Right lobe of liver (tissue), 6 donors: ENCODE data around the gene PYURF. TPM values are rescaled to one million over a fixed set of nuclear protein-coding genes. Genes with fewer than 3 reads are reported as not detected.
A peak's percentile ranks its signal among the peaks of the same experiment; 100 is the strongest.

Source experiments
- ATAC-seq, 4 donors: fragments of 200-7000 bp; cut with Tn5 transposase; one replicate each; pipeline ENCODE4 v1.9.1; 2020; ENCODE audit warnings: mild to moderate bottlenecking in 4 of 4, moderate library complexity in 4 of 4
- DNase-seq, 3 donors: peaks; one replicate each; pipeline ENCODE4 v3.0.0-alpha.2; 2020
- H3K27ac ChIP-seq, 3 donors: fragments of 200-600 bp; one replicate each; pipeline ENCODE4 v1.8.0; 2022
- H3K27me3 ChIP-seq, 2 donors: fragments of 200-600 bp; one replicate each; pipeline ENCODE4 v1.8.0; 2022
- H3K36me3 ChIP-seq, 4 donors: fragments of 200-600 bp; sonication (generic) in 1 of 4; one replicate each; pipeline versions ENCODE4 v1.5.1 to v1.8.0; 2017 to 2022; ENCODE audit warnings: control low read depth in 1 of 4
- H3K4me1 ChIP-seq, 4 donors: fragments of 200-600 bp; sonication (generic) in 1 of 4; one replicate each; pipeline versions ENCODE4 v1.5.1 to v1.8.0; 2017 to 2022; ENCODE audit warnings: control low read depth in 1 of 4
- H3K4me3 ChIP-seq, 3 donors: fragments of 200-600 bp; one replicate each; pipeline ENCODE4 v1.8.0; 2022
- H3K9me3 ChIP-seq, 4 donors: fragments of 200-600 bp; sonication (generic) in 1 of 4; one replicate each; pipeline versions ENCODE4 v1.5.1 to v1.8.0; 2017 to 2022; ENCODE audit warnings: control low read depth in 1 of 4
- CTCF ChIP-seq, 4 donors: fragments of 200-600 bp in 3 of 4; fragments of 450-650 bp in 1 of 4; IDR thresholded peaks; one replicate each; pipeline versions ENCODE4 v1.5.1 to v1.8.0; 2016 to 2022; ENCODE audit warnings: antibody characterized with exemption in 4 of 4, mild to moderate bottlenecking in 2 of 4
- POLR2A ChIP-seq: fragments of 450-650 bp; IDR thresholded peaks from one replicate; pipeline ENCODE4 v1.6.1; 2017; ENCODE audit warnings: antibody characterized with exemption, mild to moderate bottlenecking
- WGBS: methylation state at CpG from one replicate; pipeline ENCODE4 v1.1.6; 2018; ENCODE audit warnings: low coverage, low lambda C conversion rate; ENCODE audit not compliant: insufficient coverage; ENCODE audit errors: missing lambda C conversion rate; 5-methylcytosine and 5-hydroxymethylcytosine counted together
- intact Hi-C, 2 donors: fragments of 100-400 bp; cut with DNase I; formaldehyde crosslinking; loops; one replicate each; pipeline versions ENCODE4 v1.11.2 to v1.14.1; 2022
- total RNA-seq, 6 experiments: library from RNA; depleted of rRNA in 2 of 6; stranded (reverse); fragments of >200 nt in 2 of 6; fragmentation: NEBNext Ultra II Directional in 3 of 6; extraction: Animal tissue kit (Norgen Biotek cat#: 25700) in 3 of 6; gene quantifications; one replicate each; pipeline versions ENCODE4 v1.1.0 to v1.2.4, GENCODE V29; 2016 to 2023
- donor health status: DM: no; HTN: yes; CAD: no.
- donor health status: DM: no; HTN: no; CAD: no.
- donor health status: DM: no; HTN: no; CAD: no.
- donor health status: DM: no; HTN: yes; CAD: no.
- donor health status: DM: no; HTN: yes; CAD: no.

The PYURF gene
- total RNA-seq, 6 experiments from 2014 or later, result 32.2 to 53.8 (median 44.7) TPM

- H3K9me3 ChIP-seq, result no peaks in the 10 kb centered on the region
- TF ChIP-seq CTCF (IDR thresholded peaks at IDR 0.05) (no peak), POLR2A (no peak)
- H3K36me3 ChIP-seq, result no peaks in the 10 kb centered on the region
- intact Hi-C loops, result loop anchor here in 1 of 2 donors (10.0 kb wide), 1 partner anchor 122 kb away; no protein-coding TSS in a partner anchor
- no peaks in the 10 kb centered on the region for H3K27me3 ChIP-seq
- H3K4me3 ChIP-seq, result no peak overlapping the region
- WGBS, result 58% methylated on average over 3 of the region's 6 CpGs
- no peak overlapping the region for H3K27ac ChIP-seq
- no peaks in the 10 kb centered on the region for H3K4me1 ChIP-seq
- ATAC-seq, result no peak
- no peak for DNase-seq
Measured at GRCh38 chr4:88533088-88533790, 9.7 kb upstream of the PYURF start.

- intact Hi-C loops, result loop anchor here in 1 of 2 donors (10.0 kb wide), 1 partner anchor 123 kb away; no protein-coding TSS in a partner anchor
- ATAC-seq (no peak), DNase-seq (no peak)
- WGBS, result 75% methylated on average over 3 of the region's 3 CpGs
- Histone ChIP-seq H3K27ac (no peak overlapping the region), H3K36me3 (no peaks in the 10 kb centered on the region), H3K4me1 (no peaks in the 10 kb centered on the region), H3K27me3 (no peaks in the 10 kb centered on the region), H3K4me3 (no peak overlapping the region), H3K9me3 (no peaks in the 10 kb centered on the region)
- TF ChIP-seq POLR2A (no peak), CTCF (IDR thresholded peaks at IDR 0.05) (no peak)
Measured at GRCh38 chr4:88531549-88531948, 8.0 kb upstream of the PYURF start.

GRCh38 chr4:88528861-88529260 lies 5.3 kb upstream of the PYURF start:
- no peak overlapping the region for H3K27ac ChIP-seq
- H3K4me1 ChIP-seq, result peaks cover 0 to 7% (median 0%) of the 10 kb centered on the region in 4 donors
- intact Hi-C loops, result no loop called here
- no peak for DNase-seq
- no peaks in the 10 kb centered on the region for H3K9me3 ChIP-seq
- no peak for ATAC-seq
- no peak overlapping the region for H3K4me3 ChIP-seq
- WGBS, result 89% methylated on average over 3 of the region's 3 CpGs
- TF ChIP-seq POLR2A (no peak), CTCF (IDR thresholded peaks at IDR 0.05) (peak in 1 of 4 donors; percentile 11)
- no peaks in the 10 kb centered on the region for H3K27me3 ChIP-seq
- no peaks in the 10 kb centered on the region for H3K36me3 ChIP-seq

DNA sequence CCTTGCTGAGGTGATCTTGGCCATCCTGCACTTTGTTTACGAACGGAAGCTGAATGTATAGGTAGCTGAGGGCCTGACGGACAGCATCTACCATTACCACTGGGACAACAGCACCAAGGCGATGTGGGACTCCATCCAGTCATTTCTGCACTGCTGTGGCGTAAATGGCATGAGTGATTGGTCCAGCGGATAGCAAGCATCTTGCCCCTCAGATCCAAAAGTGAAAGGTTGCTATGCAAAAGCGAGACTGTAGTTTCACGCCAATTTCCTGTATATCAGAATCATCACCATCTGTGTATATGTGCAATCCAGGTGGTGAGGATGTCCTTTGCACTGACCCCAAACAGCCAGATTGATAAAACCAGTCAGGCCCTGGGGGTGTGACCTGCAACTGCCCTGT lies 4.2 kb upstream of the PYURF start:
- intact Hi-C loops, result no loop called here
- Histone ChIP-seq H3K27me3 (no peaks in the 10 kb centered on the region), H3K27ac (no peak overlapping the region), H3K4me3 (no peak overlapping the region), H3K4me1 (peaks cover 0 to 7% (median 0%) of the 10 kb centered on the region in 4 donors), H3K9me3 (no peaks in the 10 kb centered on the region), H3K36me3 (no peaks in the 10 kb centered on the region)
- DNase-seq (no peak), ATAC-seq (no peak)
- no peak for TF ChIP-seq CTCF (IDR thresholded peaks at IDR 0.05)
- TF ChIP-seq POLR2A, result no peak
- WGBS, result 95% methylated on average over 8 of the region's 8 CpGs
